GM23338 (cell line): ENCODE results near the gene OR8B8.

ENCODE experiments used
- CTCF ChIP-seq, 2 experiments: fragments of 200-600 bp in 1 of 2; sonication (generic) in 1 of 2; conservative IDR thresholded peaks; 2 replicates each; pipeline versions ENCODE4 v1.5.1 to v1.6.1; 2016 to 2017; ENCODE audit warnings: antibody characterized with exemption in 2 of 2, low read depth in 2 of 2, mild to moderate bottlenecking in 2 of 2, moderate library complexity in 1 of 2
- EZH2 ChIP-seq: fragments of 200-600 bp; sonication (generic); IDR thresholded peaks from one replicate; pipeline ENCODE4 v1.8.0; 2017; ENCODE audit warnings: antibody characterized with exemption, mild to moderate bottlenecking, low read depth; ENCODE audit not compliant: unreplicated experiment
- EZH2phosphoT487 ChIP-seq: fragments of 200-600 bp; sonication (generic); IDR thresholded peaks from one replicate; pipeline ENCODE4 v1.8.1; 2018; ENCODE audit warnings: antibody characterized with exemption; ENCODE audit not compliant: unreplicated experiment
- JUNB ChIP-seq: IDR thresholded peaks from one replicate; pipeline ENCODE4 v1.6.1; 2016; ENCODE audit warnings: antibody characterized with exemption; ENCODE audit not compliant: unreplicated experiment
- REST ChIP-seq: IDR thresholded peaks from one replicate; pipeline ENCODE4 v1.6.1; 2018; ENCODE audit warnings: antibody characterized with exemption; ENCODE audit not compliant: unreplicated experiment

DNA sequence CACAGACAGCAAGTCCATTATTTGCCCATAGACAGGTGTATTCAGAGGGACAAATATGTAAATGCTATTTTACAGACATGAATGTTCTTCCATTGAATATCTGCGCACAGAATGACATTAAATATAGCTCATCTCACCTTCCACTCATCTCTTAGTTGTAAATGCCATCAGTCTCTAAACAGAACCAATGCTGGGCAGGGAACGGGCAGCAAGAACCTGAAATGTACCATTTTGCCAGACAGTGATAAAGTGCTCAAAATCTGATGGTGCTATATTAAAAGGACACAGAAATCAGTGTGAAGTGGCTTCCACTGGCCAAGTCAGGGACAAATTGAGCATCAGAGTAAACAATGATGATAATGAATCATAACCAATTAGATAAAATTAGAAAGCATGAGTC is 10.8 kb downstream of the OR8B8 start:
- TF ChIP-seq CTCF (conservative IDR thresholded peaks at IDR 0.05; ENCODE audit: low read depth in 2 of 2): no peak
- no peak for TF ChIP-seq REST
- no peak for TF ChIP-seq EZH2
- no peak for TF ChIP-seq JUNB
- TF ChIP-seq EZH2phosphoT487: no peak
